Uterus (tissue), 2 donors: ENCODE results near the gene FAM13C.

Source experiments
- POLR2A ChIP-seq, 2 donors: fragments of 450-650 bp; IDR thresholded peaks; one replicate each; pipeline ENCODE4 v1.6.1; 2016; ENCODE audit warnings: antibody characterized with exemption in 2 of 2, mild to moderate bottlenecking in 1 of 2, moderate library complexity in 1 of 2
- TF ChIP-seq, protein P1 (sequence below), 4 experiments: fragments of 200-600 bp in 2 of 4; fragments of 450-650 bp in 2 of 4; sonication (generic) in 2 of 4; IDR thresholded peaks; one replicate each; pipeline ENCODE4 v1.5.1; 2016 to 2019; ENCODE audit warnings: antibody characterized with exemption in 4 of 4, mild to moderate bottlenecking in 2 of 4, moderate library complexity in 1 of 4

DNA sequence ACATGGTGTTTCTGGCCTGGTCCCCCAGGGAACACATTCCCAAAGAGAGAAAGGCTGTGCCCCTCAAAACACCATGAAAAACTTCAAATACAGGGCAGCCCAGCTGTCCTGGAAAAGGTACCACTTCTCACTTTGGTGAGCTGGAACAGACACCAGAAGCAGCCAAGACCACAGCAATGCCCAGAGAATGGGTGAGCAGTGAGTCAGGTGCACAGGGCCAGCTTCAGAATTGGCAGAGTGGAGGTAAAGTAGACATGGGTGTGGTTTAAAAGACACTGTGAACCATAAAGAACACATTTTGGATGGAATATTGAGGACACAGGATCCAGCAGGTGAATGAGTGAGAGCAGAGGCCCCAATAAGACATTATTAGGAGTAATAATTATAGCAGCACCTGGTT lies 51.3 kb downstream of the FAM13C start:
- TF ChIP-seq, protein P1, sequence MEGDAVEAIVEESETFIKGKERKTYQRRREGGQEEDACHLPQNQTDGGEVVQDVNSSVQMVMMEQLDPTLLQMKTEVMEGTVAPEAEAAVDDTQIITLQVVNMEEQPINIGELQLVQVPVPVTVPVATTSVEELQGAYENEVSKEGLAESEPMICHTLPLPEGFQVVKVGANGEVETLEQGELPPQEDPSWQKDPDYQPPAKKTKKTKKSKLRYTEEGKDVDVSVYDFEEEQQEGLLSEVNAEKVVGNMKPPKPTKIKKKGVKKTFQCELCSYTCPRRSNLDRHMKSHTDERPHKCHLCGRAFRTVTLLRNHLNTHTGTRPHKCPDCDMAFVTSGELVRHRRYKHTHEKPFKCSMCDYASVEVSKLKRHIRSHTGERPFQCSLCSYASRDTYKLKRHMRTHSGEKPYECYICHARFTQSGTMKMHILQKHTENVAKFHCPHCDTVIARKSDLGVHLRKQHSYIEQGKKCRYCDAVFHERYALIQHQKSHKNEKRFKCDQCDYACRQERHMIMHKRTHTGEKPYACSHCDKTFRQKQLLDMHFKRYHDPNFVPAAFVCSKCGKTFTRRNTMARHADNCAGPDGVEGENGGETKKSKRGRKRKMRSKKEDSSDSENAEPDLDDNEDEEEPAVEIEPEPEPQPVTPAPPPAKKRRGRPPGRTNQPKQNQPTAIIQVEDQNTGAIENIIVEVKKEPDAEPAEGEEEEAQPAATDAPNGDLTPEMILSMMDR (IDR thresholded peaks at IDR 0.05), result no peak
- TF ChIP-seq POLR2A (IDR thresholded peaks at IDR 0.05), result no peak
